Colonic mucosa (tissue), 4 donors: ENCODE data around the gene USP12. TPM values are rescaled to one million over a fixed set of nuclear protein-coding genes. Genes with fewer than 3 reads are reported as not detected.

ENCODE experiments used
- DNase-seq: peaks from one replicate; pipeline ENCODE4 v3.0.0-alpha.2; 2020
- H3K27ac ChIP-seq: fragments of 200-600 bp; one replicate; pipeline ENCODE4 v1.8.0; 2021
- H3K27me3 ChIP-seq: fragments of 200-600 bp; one replicate; pipeline ENCODE4 v1.8.0; 2021
- H3K36me3 ChIP-seq: fragments of 200-600 bp; one replicate; pipeline ENCODE4 v1.8.0; 2021
- H3K4me1 ChIP-seq: fragments of 200-600 bp; one replicate; pipeline ENCODE4 v1.8.0; 2021; ENCODE audit warnings: mild to moderate bottlenecking
- H3K4me3 ChIP-seq: fragments of 200-600 bp; one replicate; pipeline ENCODE4 v1.8.0; 2021
- H3K9ac ChIP-seq, 2 donors: one replicate each; pipeline ENCODE4 v1.7.0; 2013; ENCODE audit warnings: control low read depth in 2 of 2, low read depth in 2 of 2, low read length in 2 of 2
- H3K9me3 ChIP-seq: fragments of 200-600 bp; one replicate; pipeline ENCODE4 v1.8.0; 2021
- intact Hi-C: fragments of 100-400 bp; cut with DNase I; formaldehyde crosslinking; loops from one replicate; pipeline ENCODE4 v1.14.1; 2022
- total RNA-seq, 2 donors: library from RNA; stranded (reverse); fragmentation: NEBNext Ultra II Directional in 1 of 2; extraction: Animal tissue kit (Norgen Biotek cat#: 25700) in 1 of 2; gene quantifications; one replicate each; pipeline ENCODE4 v1.2.1, GENCODE V29; 2021
- TF ChIP-seq, protein P1 (sequence below): fragments of 200-600 bp; IDR thresholded peaks from one replicate; pipeline ENCODE4 v1.8.0; 2022; ENCODE audit warnings: antibody characterized with exemption, mild to moderate bottlenecking
- donor health status: healthy.
- donor health status: DM: no; HTN: no; CAD: no.
- donor health status: DM: no; HTN: no; CAD: no.

Gene USP12
- total RNA-seq, 2 donors from 2014 or later: 28.0 to 48.0 TPM

DNA sequence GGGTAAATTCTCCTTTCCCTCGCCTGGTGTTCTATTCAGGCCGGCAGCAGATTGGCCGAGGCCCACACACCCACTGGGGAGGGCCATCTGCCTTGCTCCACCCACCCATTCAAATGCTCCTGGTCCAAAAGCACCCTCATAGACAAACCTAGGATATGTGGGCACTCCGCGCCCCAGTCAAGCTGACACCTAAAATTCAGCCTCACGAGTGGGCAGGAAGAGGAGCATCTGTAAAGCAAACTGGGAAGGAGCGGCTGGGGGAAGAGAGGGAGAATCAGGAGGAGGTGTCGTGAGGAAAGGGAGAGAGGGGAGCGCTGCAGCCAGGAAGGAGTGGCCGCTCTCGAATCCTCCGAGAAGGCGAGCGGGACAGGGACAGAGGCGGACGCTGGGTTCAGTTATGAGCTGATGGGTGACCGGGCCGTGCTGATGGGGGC, 136.9 kb downstream of the USP12 start:
- DNase-seq: no peak
- no peaks in the 10 kb centered on the region for H3K4me1 ChIP-seq
- TF ChIP-seq, protein P1, sequence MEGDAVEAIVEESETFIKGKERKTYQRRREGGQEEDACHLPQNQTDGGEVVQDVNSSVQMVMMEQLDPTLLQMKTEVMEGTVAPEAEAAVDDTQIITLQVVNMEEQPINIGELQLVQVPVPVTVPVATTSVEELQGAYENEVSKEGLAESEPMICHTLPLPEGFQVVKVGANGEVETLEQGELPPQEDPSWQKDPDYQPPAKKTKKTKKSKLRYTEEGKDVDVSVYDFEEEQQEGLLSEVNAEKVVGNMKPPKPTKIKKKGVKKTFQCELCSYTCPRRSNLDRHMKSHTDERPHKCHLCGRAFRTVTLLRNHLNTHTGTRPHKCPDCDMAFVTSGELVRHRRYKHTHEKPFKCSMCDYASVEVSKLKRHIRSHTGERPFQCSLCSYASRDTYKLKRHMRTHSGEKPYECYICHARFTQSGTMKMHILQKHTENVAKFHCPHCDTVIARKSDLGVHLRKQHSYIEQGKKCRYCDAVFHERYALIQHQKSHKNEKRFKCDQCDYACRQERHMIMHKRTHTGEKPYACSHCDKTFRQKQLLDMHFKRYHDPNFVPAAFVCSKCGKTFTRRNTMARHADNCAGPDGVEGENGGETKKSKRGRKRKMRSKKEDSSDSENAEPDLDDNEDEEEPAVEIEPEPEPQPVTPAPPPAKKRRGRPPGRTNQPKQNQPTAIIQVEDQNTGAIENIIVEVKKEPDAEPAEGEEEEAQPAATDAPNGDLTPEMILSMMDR: no peak
- H3K4me3 ChIP-seq: no peak overlapping the region
- no peaks in the 10 kb centered on the region for H3K36me3 ChIP-seq
- no peaks in the 10 kb centered on the region for H3K27me3 ChIP-seq
- no peaks in the 10 kb centered on the region for H3K9me3 ChIP-seq
- no peak overlapping the region for H3K9ac ChIP-seq
- intact Hi-C loops: no loop called here
- H3K27ac ChIP-seq: no peak overlapping the region

GRCh38 chr13:27028683-27029480, 142.7 kb downstream of the USP12 start:
- TF ChIP-seq, protein P1: no peak
- Histone ChIP-seq H3K27ac (no peak overlapping the region), H3K9me3 (no peaks in the 10 kb centered on the region), H3K36me3 (no peaks in the 10 kb centered on the region), H3K27me3 (no peaks in the 10 kb centered on the region), H3K4me3 (no peak overlapping the region), H3K9ac (no peak overlapping the region), H3K4me1 (no peaks in the 10 kb centered on the region)
- intact Hi-C loops: no loop called here
- DNase-seq: no peak

- Histone ChIP-seq H3K4me3 (no peak overlapping the region), H3K27ac (no peak overlapping the region), H3K9me3 (no peaks in the 10 kb centered on the region), H3K4me1 (no peaks in the 10 kb centered on the region), H3K9ac (no peak overlapping the region), H3K27me3 (no peaks in the 10 kb centered on the region), H3K36me3 (no peaks in the 10 kb centered on the region)
- TF ChIP-seq, protein P1: no peak
- intact Hi-C loops: no loop called here
- DNase-seq: no peak
Observed at GRCh38 chr13:27027086-27027667, 144.4 kb downstream of the USP12 start.

- H3K36me3 ChIP-seq: no peaks in the 10 kb centered on the region
- no peak overlapping the region for H3K27ac ChIP-seq
- TF ChIP-seq, protein P1: no peak
- H3K27me3 ChIP-seq: no peaks in the 10 kb centered on the region
- DNase-seq: no peak
- no peaks in the 10 kb centered on the region for H3K9me3 ChIP-seq
- no peak overlapping the region for H3K4me3 ChIP-seq
- no peak overlapping the region for H3K9ac ChIP-seq
- H3K4me1 ChIP-seq: no peaks in the 10 kb centered on the region
- intact Hi-C loops: no loop called here
Observed at GRCh38 chr13:27026396-27026795, 145.2 kb downstream of the USP12 start.

GRCh38 chr13:27024776-27025492, 146.7 kb downstream of the USP12 start:
- Histone ChIP-seq H3K9me3 (no peaks in the 10 kb centered on the region), H3K9ac (no peak overlapping the region), H3K27me3 (no peaks in the 10 kb centered on the region), H3K36me3 (no peaks in the 10 kb centered on the region), H3K4me1 (no peaks in the 10 kb centered on the region), H3K27ac (no peak overlapping the region), H3K4me3 (no peak overlapping the region)
- TF ChIP-seq, protein P1: no peak
- no peak for DNase-seq
- intact Hi-C loops: no loop called here
